ENCODE data around the gene GNB4.

The GNB4 gene

DNA sequence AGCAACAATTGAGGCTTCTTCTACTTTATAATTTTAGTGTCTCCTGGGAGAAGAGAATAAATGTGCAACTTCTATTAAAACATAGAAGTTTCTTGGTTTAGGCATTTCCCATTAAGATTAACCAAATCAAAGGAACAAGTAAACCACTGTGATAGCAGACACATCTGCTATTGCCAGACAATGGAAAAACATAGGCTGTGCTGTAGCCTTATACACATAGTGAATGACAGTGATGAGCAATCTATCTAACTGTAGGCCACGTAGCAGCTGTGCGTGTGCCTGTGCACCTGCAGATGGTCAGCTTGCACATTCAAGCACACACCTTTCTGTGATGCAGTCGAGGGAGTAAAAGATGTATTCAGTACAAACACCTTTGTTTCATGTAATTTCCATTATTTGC is 32.7 kb downstream of the GNB4 start:
- Histone ChIP-seq H3K27ac (ENCODE audit: poor library complexity, severe bottlenecking) (no peak overlapping the region), H3K36me3 (ENCODE audit: low read depth) (peaks cover 21% of the 10 kb centered on the region)
- no peak for DNase-seq (ENCODE audit: low spot score)

DNA sequence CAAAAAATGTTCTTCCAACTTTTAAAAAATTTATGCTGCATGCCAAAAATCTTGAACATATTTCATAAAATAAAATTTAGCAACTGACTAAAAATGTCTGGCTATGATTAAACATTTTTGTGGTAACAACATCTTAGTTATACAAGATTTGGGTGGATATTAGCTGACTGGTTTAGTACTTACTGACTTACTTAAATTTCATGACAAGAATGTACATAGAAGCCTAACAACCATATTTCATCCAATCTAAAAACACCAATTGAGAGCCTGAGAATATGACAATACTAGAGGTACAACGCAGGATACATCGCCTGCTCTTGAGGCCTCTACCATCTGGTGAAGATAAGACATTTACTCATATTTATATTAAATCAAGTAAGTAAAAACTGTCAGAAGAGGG is 34.6 kb downstream of the GNB4 start:
- H3K27me3 ChIP-seq (ENCODE audit: insufficient read depth, poor library complexity, severe bottlenecking), result no peaks in the 10 kb centered on the region
- ATAC-seq (ENCODE audit: low read depth) (no peak), DNase-seq (ENCODE audit: low spot score) (no peak)
- TF ChIP-seq, protein P1, sequence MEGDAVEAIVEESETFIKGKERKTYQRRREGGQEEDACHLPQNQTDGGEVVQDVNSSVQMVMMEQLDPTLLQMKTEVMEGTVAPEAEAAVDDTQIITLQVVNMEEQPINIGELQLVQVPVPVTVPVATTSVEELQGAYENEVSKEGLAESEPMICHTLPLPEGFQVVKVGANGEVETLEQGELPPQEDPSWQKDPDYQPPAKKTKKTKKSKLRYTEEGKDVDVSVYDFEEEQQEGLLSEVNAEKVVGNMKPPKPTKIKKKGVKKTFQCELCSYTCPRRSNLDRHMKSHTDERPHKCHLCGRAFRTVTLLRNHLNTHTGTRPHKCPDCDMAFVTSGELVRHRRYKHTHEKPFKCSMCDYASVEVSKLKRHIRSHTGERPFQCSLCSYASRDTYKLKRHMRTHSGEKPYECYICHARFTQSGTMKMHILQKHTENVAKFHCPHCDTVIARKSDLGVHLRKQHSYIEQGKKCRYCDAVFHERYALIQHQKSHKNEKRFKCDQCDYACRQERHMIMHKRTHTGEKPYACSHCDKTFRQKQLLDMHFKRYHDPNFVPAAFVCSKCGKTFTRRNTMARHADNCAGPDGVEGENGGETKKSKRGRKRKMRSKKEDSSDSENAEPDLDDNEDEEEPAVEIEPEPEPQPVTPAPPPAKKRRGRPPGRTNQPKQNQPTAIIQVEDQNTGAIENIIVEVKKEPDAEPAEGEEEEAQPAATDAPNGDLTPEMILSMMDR (IDR thresholded peaks at IDR 0.05; ENCODE audit: poor library complexity, severe bottlenecking), result no peak
- no peaks in the 10 kb centered on the region for H3K4me1 ChIP-seq (ENCODE audit: insufficient read depth, poor library complexity, severe bottlenecking)
- no peaks in the 10 kb centered on the region for H3K9me3 ChIP-seq (ENCODE audit: severe bottlenecking)
- H3K36me3 ChIP-seq (ENCODE audit: low read depth), result peaks cover 26% of the 10 kb centered on the region
- no peak overlapping the region for H3K27ac ChIP-seq (ENCODE audit: poor library complexity, severe bottlenecking)
- no peak overlapping the region for H3K4me3 ChIP-seq (ENCODE audit: severe bottlenecking)

More for the DNA sequence above, 32.7 kb downstream of the GNB4 start:
- TF ChIP-seq, protein P1 (IDR thresholded peaks at IDR 0.05; ENCODE audit: poor library complexity, severe bottlenecking), result no peak
- H3K4me3 ChIP-seq (ENCODE audit: severe bottlenecking), result no peak overlapping the region
- no peak for ATAC-seq (ENCODE audit: low read depth)
- no peaks in the 10 kb centered on the region for H3K27me3 ChIP-seq (ENCODE audit: insufficient read depth, poor library complexity, severe bottlenecking)
- H3K4me1 ChIP-seq (ENCODE audit: insufficient read depth, poor library complexity, severe bottlenecking), result no peaks in the 10 kb centered on the region
- H3K9me3 ChIP-seq (ENCODE audit: severe bottlenecking), result no peaks in the 10 kb centered on the region

DNA sequence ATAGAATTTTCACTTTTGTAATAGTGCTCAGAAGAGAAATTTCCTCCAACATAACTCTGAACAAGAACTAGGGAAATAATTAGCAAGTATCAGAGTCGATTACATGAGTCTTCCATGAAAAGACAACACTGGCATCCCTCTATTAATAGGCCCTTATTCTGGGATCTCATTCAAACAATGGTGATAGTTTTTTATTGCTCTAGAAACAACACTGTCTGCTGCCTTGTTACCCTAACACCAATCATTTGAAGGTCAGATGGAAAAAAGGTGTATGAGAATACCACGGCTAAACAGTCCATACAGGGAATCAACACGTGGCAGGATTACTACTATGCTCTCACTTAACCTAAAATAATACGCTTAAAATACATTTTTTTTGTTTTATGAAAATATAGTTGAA is 35.9 kb downstream of the GNB4 start:
- Histone ChIP-seq H3K9me3 (ENCODE audit: severe bottlenecking) (no peaks in the 10 kb centered on the region), H3K27ac (ENCODE audit: poor library complexity, severe bottlenecking) (no peak overlapping the region), H3K4me3 (ENCODE audit: severe bottlenecking) (no peak overlapping the region), H3K27me3 (ENCODE audit: insufficient read depth, poor library complexity, severe bottlenecking) (no peaks in the 10 kb centered on the region), H3K36me3 (ENCODE audit: low read depth) (peaks cover 28% of the 10 kb centered on the region), H3K4me1 (ENCODE audit: insufficient read depth, poor library complexity, severe bottlenecking) (no peaks in the 10 kb centered on the region)
- TF ChIP-seq, protein P1 (IDR thresholded peaks at IDR 0.05; ENCODE audit: poor library complexity, severe bottlenecking), result no peak
- DNase-seq (ENCODE audit: low spot score) (no peak), ATAC-seq (ENCODE audit: low read depth) (no peak)

DNA sequence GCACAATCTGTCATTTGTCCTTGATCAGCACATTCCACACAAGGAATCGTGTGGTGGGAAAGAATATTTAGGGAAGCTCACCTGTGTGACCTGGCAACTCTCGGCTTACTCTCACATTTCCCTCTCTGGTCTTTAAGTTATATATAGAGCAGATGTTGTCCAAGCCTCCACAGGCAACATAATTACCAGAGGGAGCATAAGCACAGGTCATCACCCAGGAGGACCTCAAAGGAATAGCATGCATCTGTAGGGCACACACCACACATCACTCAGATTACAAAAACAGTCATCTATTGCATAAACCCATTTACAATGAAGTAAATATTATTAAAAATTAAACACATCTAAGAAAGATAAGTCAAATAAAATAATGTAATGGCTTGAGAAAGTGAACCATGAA is 36.5 kb downstream of the GNB4 start:
- Histone ChIP-seq H3K9me3 (ENCODE audit: severe bottlenecking) (no peaks in the 10 kb centered on the region), H3K27ac (ENCODE audit: poor library complexity, severe bottlenecking) (no peak overlapping the region), H3K36me3 (ENCODE audit: low read depth) (peaks cover 31% of the 10 kb centered on the region), H3K27me3 (ENCODE audit: insufficient read depth, poor library complexity, severe bottlenecking) (no peaks in the 10 kb centered on the region), H3K4me3 (ENCODE audit: severe bottlenecking) (no peak overlapping the region), H3K4me1 (ENCODE audit: insufficient read depth, poor library complexity, severe bottlenecking) (no peaks in the 10 kb centered on the region)
- DNase-seq (ENCODE audit: low spot score) (no peak), ATAC-seq (ENCODE audit: low read depth) (no peak)
- TF ChIP-seq, protein P1 (IDR thresholded peaks at IDR 0.05; ENCODE audit: poor library complexity, severe bottlenecking), result no peak

DNA sequence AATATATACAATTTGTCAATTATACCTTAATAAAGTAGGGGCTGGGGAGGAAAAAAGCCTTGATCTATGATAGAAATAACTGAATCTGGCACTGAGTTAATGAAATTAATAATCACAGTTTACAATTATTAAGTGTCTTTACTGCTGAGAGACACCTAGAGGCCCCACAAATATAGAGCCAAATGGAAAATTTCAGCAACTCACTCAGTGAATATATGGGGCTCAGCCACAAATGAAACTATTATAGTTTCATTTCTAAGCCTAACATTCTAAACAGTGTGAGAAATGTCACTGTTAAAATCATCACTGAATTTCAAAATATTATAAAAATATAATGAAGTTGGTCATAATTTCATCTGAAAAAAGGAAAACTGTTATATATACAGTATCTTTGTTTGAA is 40.3 kb downstream of the GNB4 start:
- H3K9me3 ChIP-seq (ENCODE audit: severe bottlenecking), result no peaks in the 10 kb centered on the region
- H3K27ac ChIP-seq (ENCODE audit: poor library complexity, severe bottlenecking), result no peak overlapping the region
- TF ChIP-seq, protein P1 (IDR thresholded peaks at IDR 0.05; ENCODE audit: poor library complexity, severe bottlenecking), result no peak
- H3K27me3 ChIP-seq (ENCODE audit: insufficient read depth, poor library complexity, severe bottlenecking), result no peaks in the 10 kb centered on the region
- H3K4me1 ChIP-seq (ENCODE audit: insufficient read depth, poor library complexity, severe bottlenecking), result no peaks in the 10 kb centered on the region
- H3K36me3 ChIP-seq (ENCODE audit: low read depth), result peaks cover 14% of the 10 kb centered on the region
- no peak overlapping the region for H3K4me3 ChIP-seq (ENCODE audit: severe bottlenecking)
- ATAC-seq (ENCODE audit: low read depth) (no peak), DNase-seq (ENCODE audit: low spot score) (no peak)

All from RWPE2 (cell line).